CD4-positive, alpha-beta T cell treated with Interleukin-12 subunit alpha and Interleukin-12 subunit beta, for 1 hour (primary cell): ENCODE results near the gene KLHL10.
"Not testable (repeated sequence)": the region's sequence is repeated elsewhere in the genome, so short reads cannot be mapped to it uniquely, and the experiment has no call there.

Experiments
- DNase-seq: peaks from one replicate; pipeline ENCODE4 v3.0.0-alpha.2; 2020

The KLHL10 gene

GRCh38 chr17:41813699-41814124, 23.9 kb upstream of the KLHL10 start:
- no peak for DNase-seq

GRCh38 chr17:41814195-41814594, 23.4 kb upstream of the KLHL10 start:
- DNase-seq: no peak

GRCh38 chr17:41816637-41817320, 20.8 kb upstream of the KLHL10 start:
- no peak for DNase-seq

GRCh38 chr17:41818024-41818423, 19.6 kb upstream of the KLHL10 start:
- no peak for DNase-seq

GRCh38 chr17:41821776-41822175, 15.8 kb upstream of the KLHL10 start:
- no peak for DNase-seq

GRCh38 chr17:41822216-41823140, 15.1 kb upstream of the KLHL10 start:
- DNase-seq: no peak

- no peak for DNase-seq
Measured at GRCh38 chr17:41823141-41823524, 14.5 kb upstream of the KLHL10 start.

- no peak for DNase-seq
Measured at GRCh38 chr17:41823580-41823979, 14.0 kb upstream of the KLHL10 start.

GRCh38 chr17:41824086-41824485, 13.5 kb upstream of the KLHL10 start:
- no peak for DNase-seq

GRCh38 chr17:41825175-41825845, 12.3 kb upstream of the KLHL10 start:
- no peak for DNase-seq

- DNase-seq: not testable (repeated sequence)
Measured at GRCh38 chr17:41829961-41830360, 7.7 kb upstream of the KLHL10 start.

- no peak for DNase-seq
Measured at GRCh38 chr17:41835214-41835799, 2.3 kb upstream of the KLHL10 start.

GRCh38 chr17:41835800-41836549, 1.6 kb upstream of the KLHL10 start, which contains the start of gene NT5C3B:
NT5C3B (minus strand) TSS chr17:41836232; CDS start chr17:41836193, 39 bp downstream.
- peak; percentile 52 for DNase-seq

GRCh38 chr17:41836550-41837196, 952 bp upstream of the KLHL10 start:
- DNase-seq: no peak

GRCh38 chr17:41839448-41839847, 1.8 kb downstream of the KLHL10 start:
- not testable (repeated sequence) for DNase-seq

- DNase-seq: not testable (repeated sequence)
Measured at GRCh38 chr17:41840781-41841180, 3.2 kb downstream of the KLHL10 start.

- no peak for DNase-seq
Measured at GRCh38 chr17:41844971-41845370, 7.3 kb downstream of the KLHL10 start.

- no peak for DNase-seq
Measured at GRCh38 chr17:41848788-41849187, 11.2 kb downstream of the KLHL10 start.

GRCh38 chr17:41849251-41849990, 11.8 kb downstream of the KLHL10 start:
- DNase-seq: no peak

GRCh38 chr17:41851382-41851781, 13.8 kb downstream of the KLHL10 start:
- DNase-seq: not testable (repeated sequence)
